Thyroid gland (tissue), 4 donors: ENCODE data around the gene ALDH3A2. TPM values are rescaled to one million over a fixed set of nuclear protein-coding genes. Genes with fewer than 3 reads are reported as not detected.
"Not testable (repeated sequence)": the region's sequence is repeated elsewhere in the genome, so short reads cannot be mapped to it uniquely, and the experiment has no call there.

Experiments
- DNase-seq, 2 donors: peaks; one replicate each; pipeline ENCODE4 v3.0.0-alpha.2; 2019
- H3K27ac ChIP-seq, 3 donors: fragments of 200-600 bp; sonication (generic); 1 replicate in 2 of 3; 2 replicates in 1 of 3; pipeline ENCODE4 v1.5.1; 2016 to 2019; ENCODE audit warnings: mild to moderate bottlenecking in 1 of 3, moderate library complexity in 1 of 3
- H3K27me3 ChIP-seq: fragments of 200-600 bp; sonication (generic); one replicate; pipeline ENCODE4 v1.5.1; 2019
- H3K36me3 ChIP-seq, 2 donors: fragments of 200-600 bp; sonication (generic); one replicate each; pipeline ENCODE4 v1.5.1; 2016 to 2019
- H3K4me1 ChIP-seq, 2 donors: fragments of 200-600 bp; sonication (generic); one replicate each; pipeline ENCODE4 v1.5.1; 2017 to 2019
- H3K4me3 ChIP-seq, 3 donors: fragments of 200-600 bp; sonication (generic); replicated peaks in 1 of 3; 1 replicate in 2 of 3; 2 replicates in 1 of 3; pipeline ENCODE4 v1.5.1; 2016; ENCODE audit warnings: mild to moderate bottlenecking in 1 of 3
- H3K9me3 ChIP-seq: fragments of 200-600 bp; sonication (generic); one replicate; pipeline ENCODE4 v1.5.1; 2017
- CTCF ChIP-seq, 6 experiments: fragments of 200-600 bp in 3 of 6; fragments of 450-650 bp in 3 of 6; sonication (generic) in 3 of 6; IDR thresholded peaks; one replicate each; pipeline ENCODE4 v1.5.1; 2016 to 2019; ENCODE audit warnings: antibody characterized with exemption in 6 of 6, mild to moderate bottlenecking in 2 of 6, inconsistent platforms in 1 of 6, moderate library complexity in 1 of 6
- POLR2A ChIP-seq, 2 donors: fragments of 450-650 bp; IDR thresholded peaks; one replicate each; pipeline ENCODE4 v1.6.1; 2017; ENCODE audit warnings: antibody characterized with exemption in 2 of 2, mild to moderate bottlenecking in 2 of 2, moderate library complexity in 1 of 2
- WGBS, 2 donors: methylation state at CpG; one replicate each; pipeline ENCODE4 v1.1.5; 2017; 5-methylcytosine and 5-hydroxymethylcytosine counted together
- intact Hi-C: fragments of 100-400 bp; cut with DNase I; formaldehyde crosslinking; loops from one replicate; pipeline ENCODE4 v1.15.1; 2023
- total RNA-seq, 4 donors: library from RNA; depleted of rRNA; stranded (reverse); fragments of >200 nt; gene quantifications; one replicate each; pipeline ENCODE4 v1.2.3, GENCODE V29; 2016

Gene ALDH3A2
- total RNA-seq, 4 donors from 2014 or later, result 198 to 566 (median 366) TPM

GRCh38 chr17:19664136-19664820 is 15.7 kb downstream of the ALDH3A2 start:
- intact Hi-C loops, result no loop called here
- 22 to 29% methylated on average over 5 of the region's 5 CpGs for WGBS, 2 donors
- Histone ChIP-seq H3K36me3 (peaks cover 0 to 8% of the 10 kb centered on the region in 2 donors), H3K27ac (peak overlapping the region; percentile 56 to 89 (median 81)), H3K27me3 (no peaks in the 10 kb centered on the region), H3K9me3 (no peaks in the 10 kb centered on the region), H3K4me1 (peaks cover 40 to 56% of the 10 kb centered on the region in 2 donors), H3K4me3 (no peak overlapping the region)
- TF ChIP-seq POLR2A (IDR thresholded peaks at IDR 0.05), result no peak
- TF ChIP-seq CTCF (IDR thresholded peaks at IDR 0.05), result no peak
- DNase-seq, result peak; percentile 93 to 94

GRCh38 chr17:19664821-19665181 is 16.2 kb downstream of the ALDH3A2 start:
- no peak for DNase-seq
- H3K36me3 ChIP-seq, result peaks cover 0 to 8% of the 10 kb centered on the region in 2 donors
- intact Hi-C loops, result no loop called here
- H3K4me1 ChIP-seq, result peaks cover 37 to 50% of the 10 kb centered on the region in 2 donors
- no peaks in the 10 kb centered on the region for H3K27me3 ChIP-seq
- no peak for TF ChIP-seq CTCF (IDR thresholded peaks at IDR 0.05)
- no peak for TF ChIP-seq POLR2A (IDR thresholded peaks at IDR 0.05)
- 88 to 91% methylated on average over 4 of the region's 4 CpGs for WGBS, 2 donors
- H3K4me3 ChIP-seq, result no peak overlapping the region
- H3K27ac ChIP-seq, result peak overlapping the region; percentile 56 to 89 (median 81)
- H3K9me3 ChIP-seq, result no peaks in the 10 kb centered on the region

- H3K9me3 ChIP-seq, intact Hi-C loops, H3K4me3 ChIP-seq, H3K27ac ChIP-seq, H3K36me3 ChIP-seq, H3K27me3 ChIP-seq, DNase-seq: not testable (repeated sequence)
- WGBS, 2 donors, result 92 to 99% methylated on average over 7 of the region's 7 CpGs
- H3K4me1 ChIP-seq, result peaks cover 43 to 59% of the 10 kb centered on the region in 2 donors
Measured at GRCh38 chr17:19669680-19670079, 21.1 kb downstream of the ALDH3A2 start.

- peak overlapping the region; percentile 48 to 77 (median 72) for H3K27ac ChIP-seq
- TF ChIP-seq CTCF (IDR thresholded peaks at IDR 0.05) (no peak), POLR2A (IDR thresholded peaks at IDR 0.05) (no peak)
- H3K4me3 ChIP-seq, result no peak overlapping the region
- H3K4me1 ChIP-seq, result peaks cover 31 to 46% of the 10 kb centered on the region in 2 donors
- no peaks in the 10 kb centered on the region for H3K9me3 ChIP-seq
- DNase-seq, result no peak
- H3K36me3 ChIP-seq, result peaks cover 2 to 3% of the 10 kb centered on the region in 2 donors
- WGBS, 2 donors, result 74 to 88% methylated on average over 2 of the region's 2 CpGs
- H3K27me3 ChIP-seq, result no peaks in the 10 kb centered on the region
- intact Hi-C loops, result no loop called here
Measured at GRCh38 chr17:19670908-19671307, 22.4 kb downstream of the ALDH3A2 start.

GRCh38 chr17:19671433-19671832 is 22.9 kb downstream of the ALDH3A2 start:
- DNase-seq, result no peak
- Histone ChIP-seq H3K4me1 (peaks cover 27 to 42% of the 10 kb centered on the region in 2 donors), H3K27ac (peak overlapping the region; percentile 48 to 77 (median 72)), H3K36me3 (peaks cover 6 to 8% of the 10 kb centered on the region in 2 donors), H3K9me3 (no peaks in the 10 kb centered on the region), H3K4me3 (no peak overlapping the region), H3K27me3 (no peaks in the 10 kb centered on the region)
- WGBS, 2 donors, result 45 to 53% methylated on average over 4 of the region's 4 CpGs
- intact Hi-C loops, result no loop called here
- TF ChIP-seq POLR2A (IDR thresholded peaks at IDR 0.05) (no peak), CTCF (IDR thresholded peaks at IDR 0.05) (no peak)
